HG02571 (cell line): ENCODE results near the gene ZFAND6.
"Not testable (repeated sequence)": the region's sequence is repeated elsewhere in the genome, so short reads cannot be mapped to it uniquely, and the experiment has no call there.

Experiments
- ATAC-seq: cut with Tn5 transposase; IDR thresholded peaks from one replicate; pipeline ENCODE4 v1.9.1; 2021; ENCODE audit warnings: mild to moderate bottlenecking, moderate library complexity; ENCODE audit not compliant: unreplicated experiment

Gene ZFAND6

DNA sequence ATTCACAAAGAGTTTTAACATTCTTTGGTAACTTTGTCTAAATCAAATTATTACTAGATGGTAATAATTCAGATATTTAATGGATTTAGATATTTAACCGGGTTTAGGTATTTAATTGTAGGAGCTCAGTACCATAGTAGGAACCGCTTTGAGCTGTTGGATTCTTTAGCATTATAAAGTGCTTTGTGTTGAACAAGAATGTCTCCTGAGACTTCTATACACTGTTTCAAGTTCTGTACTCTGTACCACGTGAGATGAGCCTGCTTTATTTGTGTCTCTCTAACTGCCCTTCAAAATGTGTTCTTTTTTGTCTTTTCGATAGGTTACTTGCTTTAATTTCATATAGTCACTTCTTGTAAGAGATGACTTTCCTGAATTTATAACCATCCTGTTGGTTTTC lies 36.0 kb downstream of the ZFAND6 start:
- ATAC-seq, result no peak

- no peak for ATAC-seq
Measured at GRCh38 chr15:80095969-80096368, 36.5 kb downstream of the ZFAND6 start.

DNA sequence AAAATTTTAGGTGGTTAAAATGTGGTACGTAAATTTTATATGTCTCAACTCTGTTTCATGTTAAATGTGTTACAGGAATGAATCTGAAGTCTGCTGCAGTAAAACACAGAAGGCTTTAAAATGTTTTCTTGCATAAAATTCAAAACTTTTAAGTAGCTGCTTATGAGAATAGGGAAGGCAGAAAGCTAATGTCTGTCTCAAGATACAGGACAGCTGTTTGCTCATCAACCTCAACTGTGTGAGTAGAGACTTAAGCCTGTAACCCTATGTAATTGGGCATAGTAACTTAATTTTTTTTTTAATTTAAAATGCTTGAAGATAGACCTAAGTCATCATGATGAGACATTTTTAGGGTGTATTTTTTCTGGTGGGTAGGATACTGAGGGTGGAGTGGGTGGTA lies 38.9 kb downstream of the ZFAND6 start:
- no peak for ATAC-seq

DNA sequence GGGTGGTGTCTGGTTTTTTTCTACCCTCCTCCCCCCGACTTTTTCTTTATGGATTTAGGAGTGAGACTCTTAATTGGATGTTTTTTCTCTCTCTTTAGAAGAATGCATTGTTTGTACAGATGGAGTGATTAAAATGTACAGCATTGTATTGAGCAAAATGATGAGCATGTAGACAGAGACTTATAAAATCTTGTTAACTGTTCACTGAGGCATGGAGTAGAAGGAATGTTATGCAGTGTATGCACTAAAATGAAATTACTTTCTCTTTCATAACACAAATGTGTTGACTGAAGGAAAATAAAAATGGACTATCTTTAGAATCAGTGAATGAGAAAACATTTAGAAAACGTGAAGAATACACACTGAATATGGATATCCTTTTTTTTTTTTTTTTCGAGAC lies 39.8 kb downstream of the ZFAND6 start:
- ATAC-seq, result peak; percentile 36

- peak; percentile 72 for ATAC-seq
Measured at GRCh38 chr15:80099662-80100061, 40.2 kb downstream of the ZFAND6 start.

DNA sequence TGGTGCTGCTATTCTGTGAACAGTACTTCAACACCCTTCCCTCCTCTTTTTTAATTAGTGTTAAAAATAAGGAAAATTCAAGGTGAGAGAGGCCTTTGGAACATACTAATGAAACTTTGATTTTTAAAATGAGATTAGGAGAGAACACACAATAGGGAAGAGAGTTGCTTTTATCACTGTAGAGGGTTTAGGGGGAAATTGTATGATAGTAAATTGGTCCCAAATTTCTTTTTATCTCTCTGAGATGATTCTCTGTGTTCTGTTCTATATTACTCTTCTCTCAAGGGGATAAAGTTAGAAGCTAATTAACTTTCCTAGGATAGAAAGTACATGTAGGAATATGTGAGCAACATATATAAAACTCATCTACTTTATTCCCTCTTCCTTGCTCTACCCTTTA lies 40.8 kb downstream of the ZFAND6 start:
- no peak for ATAC-seq

- no peak for ATAC-seq
Measured at GRCh38 chr15:80105193-80105592, 45.7 kb downstream of the ZFAND6 start.

DNA sequence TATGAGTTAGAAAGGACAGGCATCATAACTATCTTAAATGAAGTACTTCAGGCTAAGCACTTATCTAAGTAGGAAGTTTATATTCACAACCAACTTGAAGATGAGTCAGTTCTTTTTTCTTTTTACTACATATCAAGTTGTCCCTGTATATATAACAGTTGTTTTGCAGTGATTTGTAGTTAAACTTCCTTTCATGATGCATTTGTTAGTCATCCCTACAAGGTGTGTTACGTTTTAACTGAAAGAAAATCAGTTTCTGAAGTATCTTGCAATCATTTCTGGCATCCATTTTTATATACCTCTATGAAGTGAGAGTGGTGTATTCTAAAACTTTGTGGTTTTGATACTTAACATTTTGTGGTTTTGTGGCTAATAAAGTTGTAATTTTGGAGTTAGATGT lies 46.1 kb downstream of the ZFAND6 start:
- ATAC-seq, result no peak

GRCh38 chr15:80106051-80106450 lies 46.6 kb downstream of the ZFAND6 start:
- ATAC-seq, result no peak

- ATAC-seq, result no peak
Measured at GRCh38 chr15:80107204-80107603, 47.7 kb downstream of the ZFAND6 start.

DNA sequence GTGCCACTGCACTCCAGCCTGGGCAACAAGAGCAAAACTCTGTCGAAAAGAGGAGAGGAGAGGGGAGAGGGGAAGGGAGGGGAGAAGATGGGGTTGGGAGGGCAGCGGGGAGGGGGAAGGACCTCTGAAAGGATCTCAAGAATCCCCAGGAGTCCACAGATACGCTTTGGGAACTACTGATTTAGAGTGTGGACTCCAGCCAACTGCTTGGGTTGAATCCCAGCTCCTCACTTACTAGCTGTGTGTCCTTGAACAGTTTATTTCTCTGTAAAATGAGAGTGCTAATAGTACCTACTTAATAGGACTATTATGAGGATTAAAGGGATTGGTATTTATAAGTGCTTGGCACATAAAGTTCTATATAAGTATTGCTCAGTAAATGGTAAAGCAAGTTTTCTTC lies 48.3 kb downstream of the ZFAND6 start:
- no peak for ATAC-seq

DNA sequence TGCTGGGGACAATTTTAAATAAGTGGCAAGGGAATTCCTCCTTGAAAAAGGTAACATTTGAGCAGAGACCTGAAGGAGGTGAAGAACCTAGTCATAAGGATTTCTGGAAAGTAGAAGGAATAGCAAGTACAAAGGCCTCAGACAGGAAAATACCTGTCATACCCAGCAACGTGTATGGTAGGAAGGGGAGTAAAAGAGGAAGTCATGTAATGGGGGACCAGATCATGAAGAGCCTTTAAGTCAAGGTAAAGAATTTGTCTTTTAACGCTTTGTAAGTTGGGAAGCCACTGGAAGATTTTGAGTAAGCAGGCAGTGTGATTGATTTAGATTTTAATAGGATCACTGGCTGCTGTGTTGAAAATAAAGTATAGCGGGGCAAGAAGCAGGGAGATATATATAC lies 49.9 kb downstream of the ZFAND6 start:
- no peak for ATAC-seq

DNA sequence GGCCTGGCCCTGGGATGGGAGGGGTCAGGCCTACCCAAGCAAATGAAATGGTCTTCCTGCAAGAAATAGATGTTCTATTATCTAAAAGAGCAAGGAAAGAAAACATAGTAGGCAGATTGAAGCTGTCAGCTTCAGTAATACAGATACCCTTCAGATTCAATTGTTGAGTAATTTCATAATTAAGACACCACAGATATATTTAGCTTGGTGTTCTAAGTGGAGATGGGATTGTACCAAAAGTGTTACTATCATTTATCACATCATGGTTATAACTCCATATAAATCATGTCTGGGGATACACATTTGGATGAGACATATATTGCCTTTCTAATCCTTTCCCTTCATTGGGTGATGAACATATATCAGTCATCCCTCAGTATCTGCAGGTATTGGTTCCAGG lies 51.4 kb downstream of the ZFAND6 start:
- no peak for ATAC-seq

GRCh38 chr15:80114114-80114513 lies 54.6 kb downstream of the ZFAND6 start:
- no peak for ATAC-seq

GRCh38 chr15:80115021-80115420 lies 55.5 kb downstream of the ZFAND6 start:
- no peak for ATAC-seq

GRCh38 chr15:80118956-80119355 lies 59.5 kb downstream of the ZFAND6 start:
- ATAC-seq, result no peak

DNA sequence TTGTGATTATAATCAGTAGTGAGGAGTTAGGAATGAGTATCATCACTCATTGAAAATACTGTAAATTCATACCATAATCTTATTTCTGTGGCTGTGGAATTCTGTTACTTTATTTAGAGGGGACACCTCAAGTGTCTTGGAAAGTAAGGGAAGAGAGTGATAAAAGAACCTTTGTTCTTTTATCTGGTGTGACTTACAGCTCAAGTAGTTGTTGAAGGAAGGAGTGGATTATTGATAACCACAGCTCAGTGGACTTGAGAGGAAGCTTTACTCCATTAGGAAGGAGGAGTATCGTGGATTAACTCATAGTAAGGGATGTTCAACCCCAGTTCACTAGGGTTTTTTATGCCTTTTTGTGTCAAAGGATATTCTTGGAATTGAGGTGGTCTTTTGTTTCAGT lies 61.2 kb downstream of the ZFAND6 start:
- no peak for ATAC-seq

- no peak for ATAC-seq
Measured at GRCh38 chr15:80121546-80121945, 62.1 kb downstream of the ZFAND6 start.

DNA sequence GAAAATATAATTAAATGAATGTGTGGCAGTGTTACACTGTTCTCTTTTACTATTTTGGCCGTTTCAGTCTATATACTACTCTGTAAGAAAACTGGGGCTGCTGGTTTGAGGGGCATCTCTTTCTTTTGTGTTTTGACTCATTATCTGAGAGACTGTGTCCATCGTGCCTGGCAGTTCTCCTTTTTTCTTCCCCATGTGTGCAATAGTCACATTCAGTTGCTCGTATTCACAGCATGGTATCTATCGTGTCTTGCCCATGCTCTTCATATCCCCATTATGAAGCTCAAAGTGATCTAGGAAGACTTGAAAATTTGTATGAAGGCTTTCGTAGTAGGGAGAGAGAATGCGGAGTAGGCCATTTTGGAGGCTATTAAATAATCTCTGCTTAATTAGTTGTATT lies 63.6 kb downstream of the ZFAND6 start:
- ATAC-seq, result no peak

DNA sequence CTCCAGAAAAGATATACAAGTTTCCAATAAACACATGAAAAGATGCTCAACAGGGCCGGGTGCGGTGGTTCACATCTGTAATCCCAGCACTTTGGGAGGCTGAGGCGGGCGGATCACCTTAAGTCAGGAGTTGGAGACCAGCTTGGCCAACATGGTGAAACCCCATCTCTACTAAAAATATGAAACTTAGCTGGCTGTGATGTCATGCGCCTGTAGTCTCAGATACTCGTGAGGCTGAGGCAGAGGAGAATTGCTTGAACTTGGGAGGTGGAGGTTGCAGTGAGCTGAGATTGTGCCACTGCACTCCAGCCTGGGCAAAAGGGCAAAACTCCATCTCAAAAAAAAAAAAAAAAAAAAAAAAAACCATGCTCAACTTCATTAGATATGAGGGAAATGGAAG lies 67.8 kb downstream of the ZFAND6 start:
- not testable (repeated sequence) for ATAC-seq

DNA sequence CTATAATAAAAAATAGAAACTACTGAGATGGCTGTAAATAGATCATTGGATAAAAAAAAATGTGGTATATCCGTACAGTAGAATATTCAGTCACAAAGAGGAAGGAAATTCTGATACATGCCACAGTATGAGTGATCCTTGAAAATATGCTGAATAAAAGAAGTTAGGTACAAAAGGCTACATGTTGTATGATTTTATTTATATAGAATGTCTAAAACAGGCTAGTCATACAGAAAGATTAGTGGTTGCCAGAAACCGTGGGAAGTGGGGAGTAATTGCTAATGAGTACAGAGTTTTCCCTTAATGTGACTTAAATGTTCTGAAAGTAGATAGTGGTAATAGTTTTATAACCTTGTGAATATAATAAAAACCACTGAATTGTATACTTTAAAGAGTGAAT lies 68.4 kb downstream of the ZFAND6 start:
- no peak for ATAC-seq

DNA sequence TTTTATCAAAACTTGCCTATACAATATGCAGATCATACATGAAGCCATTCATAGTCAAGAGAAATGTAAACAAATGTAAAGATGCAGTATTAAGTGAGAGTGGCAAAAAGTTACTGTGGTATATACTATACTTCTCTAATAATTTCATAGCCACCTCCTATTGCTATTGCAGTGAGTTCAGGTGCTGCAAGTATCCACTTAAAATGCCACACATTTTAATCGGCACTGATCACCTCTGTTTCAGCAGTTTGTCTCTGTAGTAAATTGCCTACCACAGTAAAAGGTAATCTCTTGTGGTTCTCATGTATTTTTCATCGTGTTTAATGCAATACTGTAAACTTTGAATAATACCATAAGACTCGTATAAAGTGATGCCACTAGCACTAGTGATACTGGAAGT lies 72.9 kb downstream of the ZFAND6 start:
- no peak for ATAC-seq

GRCh38 chr15:80136854-80137253 lies 77.4 kb downstream of the ZFAND6 start:
- ATAC-seq, result no peak

GRCh38 chr15:80138961-80139360 lies 79.5 kb downstream of the ZFAND6 start:
- ATAC-seq, result no peak
